Central memory CD8-positive, alpha-beta T cell (primary cell): ENCODE data around the gene PTPRK.

ENCODE experiments used
- ATAC-seq: fragments of 150-1000 bp; cut with Tn5 transposase; replicated peaks from 2 replicates; pipeline ENCODE4 v1.10.0; 2022; ENCODE audit warnings: mild to moderate bottlenecking, moderate FRiP score, moderate number of reproducible peaks; ENCODE audit not compliant: poor library complexity, severe bottlenecking; ENCODE audit errors: extremely low read depth
- DNase-seq, 2 donors: peaks; one replicate each; pipeline ENCODE4 v3.0.0; 2021; ENCODE audit warnings: low spot score in 2 of 2
- H3K27ac Mint-ChIP-seq: one replicate; pipeline ENCODE4 v1.8.0; 2022; ENCODE audit warnings: low read depth, mild to moderate bottlenecking, moderate library complexity, mixed read lengths
- H3K27me3 Mint-ChIP-seq: one replicate; pipeline ENCODE4 v1.8.0; 2022; ENCODE audit warnings: mixed read lengths
- H3K36me3 Mint-ChIP-seq: one replicate; pipeline ENCODE4 v1.8.0; 2022; ENCODE audit warnings: mild to moderate bottlenecking, moderate library complexity, mixed read lengths; ENCODE audit not compliant: insufficient read depth
- H3K4me1 Mint-ChIP-seq: one replicate; pipeline ENCODE4 v1.8.0; 2022; ENCODE audit warnings: mixed read lengths
- H3K4me3 Mint-ChIP-seq: one replicate; pipeline ENCODE4 v1.8.0; 2022; ENCODE audit warnings: mild to moderate bottlenecking, moderate library complexity, mixed read lengths
- H3K9me3 Mint-ChIP-seq: one replicate; pipeline ENCODE4 v1.8.0; 2022; ENCODE audit warnings: mixed read lengths

Gene PTPRK

DNA sequence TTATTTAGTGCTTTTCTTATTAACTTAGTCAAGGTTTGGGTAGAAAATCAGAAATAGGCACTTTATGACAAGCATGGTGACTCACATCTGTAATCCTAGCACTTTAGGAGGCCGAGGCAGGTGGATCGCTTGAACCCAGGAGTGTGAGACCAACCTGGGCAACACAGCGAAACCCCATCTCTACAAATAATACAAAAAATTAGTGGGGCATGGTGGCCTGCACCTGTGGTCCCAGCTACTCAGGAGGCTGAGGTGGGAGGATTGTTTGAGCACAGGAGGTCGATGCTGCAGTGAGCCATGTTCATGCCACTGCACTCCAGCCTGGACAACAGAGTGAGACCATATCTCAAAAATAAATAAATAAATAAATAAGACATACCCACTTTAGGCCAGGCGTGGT is 568.2 kb downstream of the PTPRK start:
- no peaks in the 10 kb centered on the region for H3K9me3 Mint-ChIP-seq
- peaks cover 8% of the 10 kb centered on the region for H3K36me3 Mint-ChIP-seq
- H3K27me3 Mint-ChIP-seq: no peaks in the 10 kb centered on the region
- ATAC-seq (no peak), DNase-seq (no peak)
- peak overlapping the region; percentile 74 for H3K4me3 Mint-ChIP-seq
- H3K4me1 Mint-ChIP-seq: peaks cover 53% of the 10 kb centered on the region
- peak overlapping the region; percentile 96 for H3K27ac Mint-ChIP-seq

DNA sequence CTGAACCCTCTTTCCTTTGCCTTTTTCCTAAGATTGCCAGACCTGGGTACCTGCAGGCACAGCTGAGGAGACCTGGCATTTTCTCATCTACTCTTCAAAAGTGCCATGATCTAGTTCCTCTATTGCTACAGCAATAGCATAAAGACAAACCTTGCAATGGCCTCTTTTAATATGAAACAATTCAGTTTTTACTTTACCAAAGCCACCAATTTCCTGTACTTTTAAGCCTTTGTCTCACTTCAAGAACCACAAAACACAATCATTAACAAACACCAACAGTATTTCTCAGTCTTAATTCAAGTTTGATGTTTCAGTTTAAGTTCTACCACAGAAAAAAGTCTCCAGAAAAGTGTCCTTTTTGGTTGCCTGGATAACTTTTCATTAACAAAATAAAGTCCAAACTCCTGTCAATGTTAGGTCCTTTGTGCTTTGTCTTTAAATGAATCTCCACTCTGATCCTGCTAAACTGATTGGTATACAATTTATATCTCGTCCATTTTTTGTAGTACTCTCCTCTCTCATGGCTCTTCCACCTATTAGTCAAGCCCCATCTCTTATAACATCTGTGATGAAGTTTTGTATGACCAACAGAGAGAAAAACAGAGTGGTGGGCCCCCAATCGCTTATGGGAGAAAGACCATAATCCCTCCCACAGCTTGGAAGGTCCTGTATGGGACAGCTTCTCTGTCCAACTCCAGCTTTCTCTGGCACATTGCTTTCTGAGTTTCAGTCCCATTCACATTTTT is 569.1 kb downstream of the PTPRK start:
- Mint-ChIP-seq H3K36me3 (peaks cover 8% of the 10 kb centered on the region), H3K4me1 (peaks cover 53% of the 10 kb centered on the region), H3K4me3 (peak overlapping the region; percentile 74), H3K9me3 (peaks cover 3% of the 10 kb centered on the region), H3K27ac (peak overlapping the region; percentile 96), H3K27me3 (no peaks in the 10 kb centered on the region)
- ATAC-seq (peak; percentile 86), DNase-seq (no peak)

- no peak for DNase-seq
These were observed 569.7 kb downstream of the PTPRK start for GRCh38 chr6:127950566-127951145.

GRCh38 chr6:127949251-127949650 is 571.1 kb downstream of the PTPRK start:
- ATAC-seq (no peak), DNase-seq (no peak)
- Mint-ChIP-seq H3K4me3 (no peak overlapping the region), H3K36me3 (peaks cover 8% of the 10 kb centered on the region), H3K4me1 (peaks cover 41% of the 10 kb centered on the region), H3K27me3 (no peaks in the 10 kb centered on the region), H3K9me3 (peaks cover 8% of the 10 kb centered on the region), H3K27ac (no peak overlapping the region)

More at GRCh38 chr6:127950566-127951145, 569.7 kb downstream of the PTPRK start:
- peaks cover 8% of the 10 kb centered on the region for H3K36me3 Mint-ChIP-seq
- H3K9me3 Mint-ChIP-seq: peaks cover 8% of the 10 kb centered on the region
- peak; percentile 16 for ATAC-seq
- peaks cover 53% of the 10 kb centered on the region for H3K4me1 Mint-ChIP-seq
- peak overlapping the region; percentile 74 for H3K4me3 Mint-ChIP-seq
- H3K27ac Mint-ChIP-seq: peak overlapping the region; percentile 96
- no peaks in the 10 kb centered on the region for H3K27me3 Mint-ChIP-seq

- peaks cover 8% of the 10 kb centered on the region for H3K9me3 Mint-ChIP-seq
- DNase-seq: no peak
- H3K27ac Mint-ChIP-seq: no peak overlapping the region
- H3K36me3 Mint-ChIP-seq: peaks cover 6% of the 10 kb centered on the region
- H3K4me1 Mint-ChIP-seq: peaks cover 24% of the 10 kb centered on the region
- H3K4me3 Mint-ChIP-seq: no peak overlapping the region
- H3K27me3 Mint-ChIP-seq: no peaks in the 10 kb centered on the region
- ATAC-seq: no peak
These were observed 574.0 kb downstream of the PTPRK start for GRCh38 chr6:127946388-127946787.

DNA sequence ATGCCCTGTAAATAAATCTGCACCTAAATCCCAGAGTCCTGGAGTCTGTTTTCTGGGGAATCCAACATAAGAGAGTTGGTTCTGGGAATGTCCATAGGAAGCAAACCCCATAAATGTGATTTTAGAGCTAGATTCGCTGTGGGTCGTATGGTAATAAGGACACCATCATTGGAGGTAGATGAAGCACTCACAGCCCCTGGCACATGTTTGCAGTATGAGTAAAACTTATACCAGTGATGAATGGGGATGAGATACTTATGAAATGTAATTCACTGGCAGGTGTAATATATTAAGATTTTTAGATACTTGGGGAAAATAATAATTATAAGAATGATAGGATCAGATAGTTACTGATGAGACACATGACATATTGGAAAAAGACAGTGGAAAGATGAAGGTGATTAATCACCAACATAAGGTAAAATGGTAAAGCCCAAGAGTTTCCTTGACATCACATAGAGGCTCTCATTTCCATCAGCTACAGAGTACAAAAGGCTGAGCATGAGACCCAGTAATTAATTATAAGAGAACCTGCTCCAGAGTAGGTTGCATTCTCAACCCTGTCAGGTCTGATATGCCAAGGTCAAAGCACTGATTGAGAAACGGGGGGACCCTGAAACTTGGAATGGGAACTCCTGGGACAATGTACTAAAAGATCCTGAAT is 574.8 kb downstream of the PTPRK start:
- Mint-ChIP-seq H3K36me3 (peaks cover 2% of the 10 kb centered on the region), H3K27me3 (no peaks in the 10 kb centered on the region), H3K4me3 (no peak overlapping the region), H3K27ac (no peak overlapping the region), H3K4me1 (peaks cover 15% of the 10 kb centered on the region), H3K9me3 (peaks cover 8% of the 10 kb centered on the region)
- DNase-seq (no peak), ATAC-seq (no peak)

DNA sequence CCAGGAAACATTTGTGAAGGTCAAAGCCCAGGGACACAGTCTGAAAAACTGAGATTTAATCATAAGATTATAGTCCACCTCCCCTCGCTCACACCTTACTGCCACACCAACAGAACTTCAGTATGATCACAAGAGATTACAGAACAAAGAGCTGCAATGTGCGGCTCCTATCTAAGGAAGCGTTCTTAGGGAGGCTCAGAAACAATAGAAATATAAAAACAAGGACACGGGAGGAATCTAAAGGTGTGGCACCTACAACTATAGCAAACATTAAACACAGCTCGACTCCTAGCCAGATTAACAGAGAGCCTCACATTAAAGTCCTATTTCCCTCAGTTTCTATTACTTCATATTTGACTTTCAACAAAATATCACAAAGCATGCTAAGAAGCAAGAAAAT is 579.2 kb downstream of the PTPRK start:
- Mint-ChIP-seq H3K9me3 (peaks cover 3% of the 10 kb centered on the region), H3K27ac (no peak overlapping the region), H3K4me1 (peaks cover 30% of the 10 kb centered on the region), H3K4me3 (no peak overlapping the region), H3K27me3 (no peaks in the 10 kb centered on the region), H3K36me3 (peaks cover 4% of the 10 kb centered on the region)
- ATAC-seq: no peak
- no peak for DNase-seq

DNA sequence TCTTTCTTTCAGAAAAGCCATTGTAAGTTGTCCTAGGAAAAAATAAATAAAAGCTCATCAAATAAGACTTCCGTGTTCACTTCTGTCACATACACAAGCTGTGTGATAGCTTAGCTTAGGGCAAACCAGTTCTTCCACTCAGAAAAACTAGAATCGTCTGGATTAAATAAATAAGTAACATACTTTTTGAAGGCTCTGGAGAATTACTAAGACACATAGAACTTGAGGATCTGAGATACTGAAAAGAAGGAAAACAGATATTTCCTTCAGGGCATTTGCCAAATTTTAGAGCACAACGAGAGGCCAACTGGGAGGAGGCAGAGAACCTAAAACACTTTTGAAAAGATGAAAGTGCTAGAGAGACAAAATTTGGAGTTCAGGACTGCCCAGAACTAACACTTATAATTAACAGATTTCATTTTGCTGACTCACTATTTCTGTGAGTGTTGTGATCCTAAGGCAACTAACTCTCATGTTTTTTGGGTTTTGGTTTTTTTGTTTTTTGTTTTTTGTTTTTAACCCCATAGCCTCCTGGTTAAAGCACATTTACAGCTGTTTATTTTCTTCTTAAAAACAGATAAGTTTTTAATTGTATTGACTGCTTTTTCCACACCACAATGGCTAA is 580.8 kb downstream of the PTPRK start:
- Mint-ChIP-seq H3K4me3 (no peak overlapping the region), H3K27ac (peak overlapping the region; percentile 73), H3K27me3 (no peaks in the 10 kb centered on the region), H3K36me3 (peaks cover 4% of the 10 kb centered on the region), H3K4me1 (peaks cover 37% of the 10 kb centered on the region), H3K9me3 (no peaks in the 10 kb centered on the region)
- DNase-seq (no peak), ATAC-seq (peak; percentile 29)

DNA sequence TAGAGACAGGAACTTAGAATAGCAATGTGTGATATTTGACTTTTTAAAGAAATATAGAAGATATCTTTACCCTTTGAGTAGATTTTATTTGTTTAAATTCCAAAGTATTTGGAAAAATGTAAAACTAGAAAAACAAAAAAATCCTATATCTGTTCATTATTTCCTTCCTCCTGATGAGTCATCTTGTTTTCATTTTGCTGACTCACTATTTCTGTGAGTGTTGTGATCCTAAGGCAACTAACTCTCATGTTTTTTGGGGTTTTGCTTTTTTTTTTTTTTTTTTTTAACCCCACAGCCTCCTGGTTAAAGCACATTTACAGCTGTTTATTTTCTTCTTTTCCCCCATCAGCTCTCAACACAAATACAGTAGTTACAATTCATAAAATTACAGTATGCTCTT is 581.7 kb downstream of the PTPRK start:
- no peak for DNase-seq
- Mint-ChIP-seq H3K9me3 (no peaks in the 10 kb centered on the region), H3K27me3 (no peaks in the 10 kb centered on the region), H3K36me3 (peaks cover 7% of the 10 kb centered on the region), H3K4me3 (no peak overlapping the region), H3K27ac (peak overlapping the region; percentile 73), H3K4me1 (peaks cover 44% of the 10 kb centered on the region)
- peak; percentile 17 for ATAC-seq

DNA sequence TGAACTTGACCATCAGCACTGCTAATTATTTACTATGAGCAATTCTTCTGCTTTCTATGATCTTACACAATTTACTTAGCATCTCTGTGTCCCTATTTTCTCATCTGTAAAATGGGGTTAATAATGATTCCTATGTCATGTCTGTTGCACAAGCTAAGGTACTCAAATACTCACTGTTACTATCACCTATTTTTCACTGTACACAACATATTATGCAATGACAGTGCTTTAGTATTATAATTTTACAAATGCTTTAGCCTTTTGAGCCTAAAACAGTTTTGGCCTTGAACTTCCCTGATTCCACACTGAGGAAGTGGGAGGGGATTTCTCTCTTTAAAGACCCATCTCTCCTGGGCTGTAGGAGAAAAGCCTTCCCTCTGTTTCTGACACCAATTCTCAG is 582.7 kb downstream of the PTPRK start:
- Mint-ChIP-seq H3K9me3 (no peaks in the 10 kb centered on the region), H3K4me3 (no peak overlapping the region), H3K4me1 (peaks cover 53% of the 10 kb centered on the region), H3K27ac (peak overlapping the region; percentile 73), H3K27me3 (no peaks in the 10 kb centered on the region), H3K36me3 (peaks cover 9% of the 10 kb centered on the region)
- DNase-seq: no peak
- ATAC-seq: no peak

GRCh38 chr6:127937102-127937501 is 583.3 kb downstream of the PTPRK start:
- H3K27ac Mint-ChIP-seq: peak overlapping the region; percentile 65
- peaks cover 54% of the 10 kb centered on the region for H3K4me1 Mint-ChIP-seq
- H3K36me3 Mint-ChIP-seq: peaks cover 9% of the 10 kb centered on the region
- DNase-seq (no peak), ATAC-seq (no peak)
- no peak overlapping the region for H3K4me3 Mint-ChIP-seq
- H3K9me3 Mint-ChIP-seq: no peaks in the 10 kb centered on the region
- H3K27me3 Mint-ChIP-seq: no peaks in the 10 kb centered on the region

DNA sequence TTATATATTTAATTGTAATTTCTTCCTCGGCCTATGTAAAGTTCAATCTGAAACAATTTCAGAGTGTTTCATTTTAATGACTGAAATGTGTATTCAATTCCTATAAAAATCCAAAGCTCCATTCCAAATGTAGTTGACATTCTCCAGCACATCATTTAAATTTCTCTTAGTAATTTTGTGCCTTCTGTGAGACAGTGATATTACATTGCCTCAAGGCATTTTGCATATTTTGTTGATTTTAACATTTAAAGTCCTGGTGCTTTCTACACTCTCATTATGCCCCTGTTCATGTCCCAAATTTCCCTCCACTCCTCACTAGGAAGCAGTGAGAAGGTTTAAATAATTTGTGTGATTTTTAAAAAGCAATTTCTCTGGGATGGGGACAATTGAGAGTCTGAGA is 585.4 kb downstream of the PTPRK start:
- Mint-ChIP-seq H3K4me3 (peak overlapping the region; percentile 48), H3K27me3 (no peaks in the 10 kb centered on the region), H3K36me3 (peaks cover 9% of the 10 kb centered on the region), H3K4me1 (peaks cover 54% of the 10 kb centered on the region), H3K27ac (peak overlapping the region; percentile 91), H3K9me3 (no peaks in the 10 kb centered on the region)
- DNase-seq: no peak
- no peak for ATAC-seq
